Stimulated activated CD8-positive, alpha-beta memory T cell treated with anti-CD3 and anti-CD28 coated beads, Interleukin-15, amount 100 ng/mL, for 4 hours (primary cell): ENCODE results near the gene TYSND1.
"Not testable (repeated sequence)": the region's sequence is repeated elsewhere in the genome, so short reads cannot be mapped to it uniquely, and the experiment has no call there.

Source experiments
- DNase-seq, 2 donors: peaks; one replicate each; pipeline ENCODE4 v3.0.0-alpha.2; 2020; ENCODE audit warnings: low read depth in 2 of 2

The TYSND1 gene

GRCh38 chr10:70163448-70163847 lies 16.9 kb upstream of the TYSND1 start:
- no peak for DNase-seq

DNA sequence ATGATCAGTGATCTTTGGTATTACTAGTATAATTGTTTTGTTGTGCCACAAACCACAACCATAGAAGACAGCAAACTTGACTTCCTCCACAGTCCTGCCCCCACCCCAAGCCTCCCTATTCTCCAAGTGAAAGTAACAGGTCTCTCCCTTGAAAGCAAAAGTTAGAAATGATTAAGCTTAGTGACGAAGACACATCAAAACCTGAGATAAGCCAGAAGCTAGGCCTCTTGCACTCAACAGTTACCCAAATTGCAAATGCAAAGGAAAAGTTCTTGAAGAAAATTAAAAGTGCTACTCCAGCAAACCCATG lies 16.3 kb upstream of the TYSND1 start:
- DNase-seq, result no peak

DNA sequence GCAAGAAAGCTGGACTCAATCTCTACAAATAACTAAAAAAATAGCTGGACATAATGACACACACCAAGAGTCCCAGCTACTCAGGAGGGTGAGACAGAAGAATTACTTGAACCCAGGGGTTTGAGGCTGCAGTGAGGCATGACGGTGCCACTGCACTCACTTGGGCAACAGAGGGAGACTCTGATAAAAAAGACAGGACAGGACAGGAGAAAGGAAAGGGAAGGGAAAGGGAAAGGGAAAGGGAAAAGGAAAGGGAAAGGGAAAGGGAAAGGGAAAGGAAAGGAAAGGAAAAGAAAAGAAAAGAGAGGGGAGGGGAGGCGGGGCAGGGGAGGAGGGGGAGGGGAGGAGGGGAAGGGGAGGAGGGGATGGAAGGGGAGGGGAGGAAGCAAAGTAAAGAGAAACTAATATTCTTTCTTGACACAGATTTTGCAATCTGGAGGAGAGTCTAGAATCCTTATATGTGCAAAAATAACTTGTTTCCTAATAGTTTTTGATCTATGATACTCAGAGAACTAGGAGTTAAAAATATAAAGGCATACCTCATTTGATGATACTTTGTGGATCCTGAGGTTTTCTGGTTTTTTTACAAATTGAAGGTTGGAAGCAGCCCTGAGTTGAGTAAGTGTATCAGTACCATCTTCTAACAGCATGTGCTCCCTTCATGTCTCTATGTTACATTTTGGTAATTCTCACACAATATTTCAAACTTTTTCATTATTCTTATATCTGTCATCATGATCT lies 15.8 kb upstream of the TYSND1 start:
- no peak for DNase-seq

GRCh38 chr10:70160798-70161197 lies 14.3 kb upstream of the TYSND1 start:
- DNase-seq, result no peak

GRCh38 chr10:70159366-70159765 lies 12.9 kb upstream of the TYSND1 start:
- not testable (repeated sequence) for DNase-seq

DNA sequence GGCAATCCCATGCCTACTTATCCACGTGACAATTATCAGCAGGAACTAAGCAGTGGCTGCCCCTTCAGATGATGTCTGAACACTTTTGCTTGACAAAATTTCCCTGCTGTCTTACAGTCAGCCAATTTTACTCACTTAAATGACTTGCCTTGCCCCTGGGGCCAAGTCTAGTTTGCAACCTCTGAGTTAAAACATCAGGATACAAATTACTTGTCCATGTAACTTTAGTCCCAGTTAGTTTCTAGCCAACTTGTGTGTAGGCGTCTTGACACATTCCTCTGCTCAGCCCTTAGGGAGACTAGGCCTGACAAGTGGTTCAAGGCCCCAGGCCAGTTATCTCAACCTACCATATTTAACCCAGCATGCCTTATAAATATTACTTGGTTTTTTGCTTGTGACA lies 11.6 kb upstream of the TYSND1 start:
- DNase-seq, result no peak

- no peak for DNase-seq
Observed at GRCh38 chr10:70155255-70155838, 8.8 kb upstream of the TYSND1 start.

- no peak for DNase-seq
Observed at GRCh38 chr10:70148516-70148915, 2.0 kb upstream of the TYSND1 start.

GRCh38 chr10:70147259-70147625 lies 742 bp upstream of the TYSND1 start:
- no peak for DNase-seq

GRCh38 chr10:70145666-70146488 lies 623 bp downstream of the TYSND1 start:
- DNase-seq, result peak; percentile 49 to 60

DNA sequence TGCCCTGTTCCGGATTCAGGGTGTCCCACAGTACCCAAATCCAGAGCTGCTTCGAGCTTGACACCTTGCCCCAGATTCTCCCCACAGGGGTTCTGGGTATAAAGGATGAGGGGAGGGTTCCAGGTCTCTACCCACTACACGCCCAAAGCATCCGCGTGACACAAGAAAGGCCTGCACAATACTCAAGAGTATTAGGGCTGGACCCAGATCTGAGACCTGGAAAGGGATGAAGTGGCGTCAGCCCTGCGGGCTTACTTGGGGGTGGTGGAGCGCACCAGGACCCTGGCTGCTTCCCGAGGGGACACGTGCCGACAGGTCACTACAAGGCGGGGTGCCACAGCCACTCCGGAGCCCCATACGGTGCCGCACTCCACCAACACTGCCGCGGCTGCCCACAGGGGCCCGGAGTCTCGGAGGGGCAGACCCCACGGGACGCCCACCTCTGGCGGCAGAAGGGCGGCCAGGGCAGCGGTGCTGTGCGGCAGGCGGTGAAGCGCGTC lies 1.3 kb downstream of the TYSND1 start:
- DNase-seq, result no peak

DNA sequence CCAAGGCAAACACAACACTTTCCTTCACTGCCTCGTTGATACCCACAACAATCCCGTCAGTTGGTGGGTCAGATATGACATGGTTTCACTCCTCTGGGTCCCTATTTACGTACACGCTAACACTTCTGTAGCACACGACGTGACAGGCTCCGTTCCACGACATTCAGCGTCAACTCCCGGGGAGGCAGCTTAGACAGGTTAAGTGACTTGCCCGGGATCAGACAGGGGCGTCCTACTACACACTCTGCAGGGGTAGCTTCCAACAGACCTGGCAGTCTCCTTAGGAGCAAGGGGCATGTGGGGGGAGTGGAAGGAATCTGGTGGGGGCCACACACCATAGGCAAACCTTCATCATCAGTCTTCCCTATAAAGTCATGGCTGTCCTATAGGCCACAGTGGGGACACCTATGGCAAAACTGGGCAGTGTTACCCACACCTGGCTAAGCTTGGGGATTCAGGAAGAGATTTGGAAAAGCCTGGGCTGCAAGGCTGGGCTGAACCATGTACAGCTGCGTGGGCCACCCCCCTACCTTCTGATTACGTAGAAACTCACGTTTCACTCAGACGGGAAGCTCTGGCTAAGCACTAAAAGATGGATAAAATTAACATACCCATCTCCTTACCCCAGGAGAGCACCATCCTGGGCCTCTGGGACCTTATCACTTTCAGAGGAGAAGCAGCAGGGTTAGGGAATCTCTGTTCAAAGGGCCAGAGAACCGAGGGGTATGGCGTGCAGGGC lies 2.0 kb downstream of the TYSND1 start:
- DNase-seq, result no peak

DNA sequence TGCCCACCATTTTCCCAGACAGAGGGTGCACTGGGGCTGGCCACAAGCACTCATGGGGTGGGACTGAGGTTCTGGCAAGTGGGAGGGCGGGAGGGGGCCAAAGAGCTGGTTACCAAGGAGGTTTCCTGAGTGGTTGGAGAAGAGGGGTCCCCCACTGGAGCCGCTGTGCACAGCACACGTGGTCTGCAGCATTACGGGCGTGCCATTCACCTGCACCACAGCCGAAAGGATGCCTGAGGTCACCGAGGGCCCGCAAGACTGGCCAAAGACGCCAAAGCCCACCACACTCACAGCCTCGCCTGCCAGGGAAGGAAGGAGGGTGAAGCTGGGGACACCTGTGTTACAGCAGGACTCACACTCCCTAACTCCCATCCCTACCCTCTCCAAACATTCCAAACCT lies 3.9 kb downstream of the TYSND1 start:
- DNase-seq, result no peak

GRCh38 chr10:70140297-70140696 lies 6.2 kb downstream of the TYSND1 start:
- DNase-seq, result no peak

- no peak for DNase-seq
Observed at GRCh38 chr10:70139997-70140250, 6.6 kb downstream of the TYSND1 start.

DNA sequence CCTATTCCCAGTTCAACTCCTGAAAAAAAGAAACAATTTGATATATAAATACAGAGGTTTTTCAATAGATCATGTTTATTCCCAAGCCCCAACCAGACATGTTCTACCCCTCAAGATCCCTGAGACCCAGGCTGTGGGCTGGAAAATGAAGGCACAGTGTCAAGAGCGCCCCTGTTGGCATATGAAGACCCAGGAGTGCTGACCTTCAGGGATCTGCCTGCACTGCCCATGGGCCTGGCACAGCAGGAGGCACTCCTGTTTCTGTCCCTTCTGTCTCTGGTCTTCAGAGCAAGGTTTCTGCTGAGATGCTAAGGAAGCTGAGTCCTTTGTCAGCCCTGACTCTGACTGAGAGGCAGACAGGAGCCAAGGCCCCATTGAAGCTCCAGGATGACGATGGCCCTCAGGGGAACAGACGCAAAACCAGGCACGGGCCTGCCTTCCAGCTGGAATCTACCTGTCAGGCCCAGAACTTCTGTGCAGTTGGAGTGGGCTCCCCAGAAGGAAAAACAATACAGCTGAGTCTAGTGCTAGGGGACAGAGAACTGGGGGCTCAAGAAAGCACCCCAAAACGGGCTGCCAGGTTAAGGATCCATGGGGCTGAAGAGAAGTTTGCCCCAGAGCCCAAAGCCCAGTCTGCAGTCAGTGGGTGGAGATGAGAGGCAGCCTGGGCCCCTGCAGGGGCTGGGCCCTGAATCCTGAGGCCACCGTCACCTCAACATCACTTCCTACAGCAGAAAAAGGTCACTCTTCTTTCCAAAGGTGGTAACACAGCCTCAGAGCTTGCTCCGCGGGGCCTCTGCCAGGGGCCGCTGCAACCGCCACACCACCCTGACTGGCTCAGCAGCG lies 7.1 kb downstream of the TYSND1 start:
- DNase-seq, result no peak

GRCh38 chr10:70137927-70138883 lies 8.3 kb downstream of the TYSND1 start:
- DNase-seq, result no peak

GRCh38 chr10:70137135-70137534 lies 9.4 kb downstream of the TYSND1 start:
- DNase-seq, result no peak

GRCh38 chr10:70135684-70136083 lies 10.8 kb downstream of the TYSND1 start:
- DNase-seq, result no peak

GRCh38 chr10:70135046-70135445 lies 11.5 kb downstream of the TYSND1 start:
- no peak for DNase-seq
